HUES48 (cell line): ENCODE results near the gene PEDS1.
"Not testable (repeated sequence)": the region's sequence is repeated elsewhere in the genome, so short reads cannot be mapped to it uniquely, and the experiment has no call there.

Source experiments
- H3K27ac ChIP-seq: one replicate; pipeline ENCODE4 v1.7.0; 2013; ENCODE audit warnings: low read depth, low read length, inconsistent platforms
- H3K27me3 ChIP-seq: 2 replicates; pipeline ENCODE4 v1.6.1; 2013; ENCODE audit warnings: mild to moderate bottlenecking, low read length; ENCODE audit not compliant: control insufficient read depth, insufficient read depth
- H3K36me3 ChIP-seq: 2 replicates; pipeline ENCODE4 v1.6.1; 2013; ENCODE audit warnings: low read length; ENCODE audit not compliant: control insufficient read depth, insufficient read depth
- H3K4me1 ChIP-seq: 2 replicates; pipeline ENCODE4 v1.6.1; 2013; ENCODE audit warnings: mild to moderate bottlenecking, low read length; ENCODE audit not compliant: control insufficient read depth, insufficient read depth
- H3K4me3 ChIP-seq: 2 replicates; pipeline ENCODE4 v1.5.1; 2013; ENCODE audit warnings: mild to moderate bottlenecking, low read depth, low read length
- H3K9ac ChIP-seq: 2 replicates; pipeline ENCODE4 v1.6.1; 2013; ENCODE audit warnings: mild to moderate bottlenecking, low read depth, low read length, moderate library complexity
- H3K9me3 ChIP-seq: 2 replicates; pipeline ENCODE4 v1.6.1; 2013; ENCODE audit warnings: low read length; ENCODE audit not compliant: control insufficient read depth, insufficient read depth

Gene PEDS1

GRCh38 chr20:50153500-50154377 lies at the start of gene PEDS1:
Gene PEDS1 (minus strand): TSS chr20:50153723. CDS start chr20:50153637, 86 bp downstream.
- peak within 1 kb of the TSS; percentile 78 for H3K9ac ChIP-seq
- peaks cover 14% of the 10 kb centered on the region; the same call in 1 of the 2 replicates for H3K36me3 ChIP-seq
- peak within 1 kb of the TSS; percentile 79 for H3K27ac ChIP-seq
- H3K9me3 ChIP-seq: no peaks in the 10 kb centered on the region
- H3K4me1 ChIP-seq: peaks cover 24% of the 10 kb centered on the region
- 0 out of 2 replicates have a peak, but pooled peaks cover 3% of the 10 kb centered on the region for H3K27me3 ChIP-seq
- peak within 1 kb of the TSS; percentile 72 for H3K4me3 ChIP-seq

- Histone ChIP-seq H3K4me3 (no peak overlapping the region), H3K36me3 (no peaks in the 10 kb centered on the region), H3K4me1 (peaks cover 6% of the 10 kb centered on the region), H3K27ac (no peak overlapping the region), H3K9ac (no peak overlapping the region), H3K27me3 (no peaks in the 10 kb centered on the region), H3K9me3 (peaks cover 8% of the 10 kb centered on the region)
Measured at GRCh38 chr20:50202677-50203076, 49.2 kb upstream of the PEDS1 start.

- not testable (repeated sequence) for H3K27ac ChIP-seq, H3K9me3 ChIP-seq, H3K36me3 ChIP-seq, H3K4me3 ChIP-seq, H3K27me3 ChIP-seq, H3K9ac ChIP-seq, H3K4me1 ChIP-seq
Measured at GRCh38 chr20:50201710-50202109, 48.2 kb upstream of the PEDS1 start.

GRCh38 chr20:50200482-50201104 lies 47.1 kb upstream of the PEDS1 start:
- Histone ChIP-seq H3K9ac (no peak overlapping the region), H3K4me3 (no peak overlapping the region), H3K27ac (peak overlapping the region; percentile 59), H3K9me3 (peaks cover 8% of the 10 kb centered on the region), H3K4me1 (peaks cover 6% of the 10 kb centered on the region), H3K36me3 (no peaks in the 10 kb centered on the region), H3K27me3 (no peaks in the 10 kb centered on the region)

GRCh38 chr20:50199703-50200102 lies 46.2 kb upstream of the PEDS1 start:
- H3K9ac ChIP-seq: no peak overlapping the region
- peaks cover 8% of the 10 kb centered on the region for H3K9me3 ChIP-seq
- peak overlapping the region; percentile 59 for H3K27ac ChIP-seq
- H3K4me1 ChIP-seq: peaks cover 11% of the 10 kb centered on the region
- no peaks in the 10 kb centered on the region for H3K27me3 ChIP-seq
- no peak overlapping the region for H3K4me3 ChIP-seq
- no peaks in the 10 kb centered on the region for H3K36me3 ChIP-seq

GRCh38 chr20:50198716-50199115 lies 45.2 kb upstream of the PEDS1 start:
- Histone ChIP-seq H3K4me1 (peaks cover 21% of the 10 kb centered on the region), H3K27me3 (no peaks in the 10 kb centered on the region), H3K4me3 (no peak overlapping the region), H3K36me3 (no peaks in the 10 kb centered on the region), H3K9ac (no peak overlapping the region), H3K27ac (no peak overlapping the region), H3K9me3 (peaks cover 4% of the 10 kb centered on the region)

- Histone ChIP-seq H3K27ac (no peak overlapping the region), H3K9ac (no peak overlapping the region), H3K9me3 (peaks cover 4% of the 10 kb centered on the region), H3K36me3 (no peaks in the 10 kb centered on the region), H3K4me3 (no peak overlapping the region), H3K27me3 (no peaks in the 10 kb centered on the region), H3K4me1 (peaks cover 26% of the 10 kb centered on the region)
Measured at GRCh38 chr20:50198180-50198666, 44.7 kb upstream of the PEDS1 start.

GRCh38 chr20:50197463-50198179 lies 44.1 kb upstream of the PEDS1 start:
- H3K27ac ChIP-seq: no peak overlapping the region
- H3K27me3 ChIP-seq: no peaks in the 10 kb centered on the region
- H3K4me1 ChIP-seq: peaks cover 32% of the 10 kb centered on the region
- H3K9ac ChIP-seq: no peak overlapping the region
- H3K36me3 ChIP-seq: no peaks in the 10 kb centered on the region
- H3K9me3 ChIP-seq: peaks cover 4% of the 10 kb centered on the region
- H3K4me3 ChIP-seq: no peak overlapping the region

GRCh38 chr20:50196896-50197295 lies 43.4 kb upstream of the PEDS1 start:
- H3K9ac ChIP-seq: no peak overlapping the region
- H3K9me3 ChIP-seq: peaks cover 4% of the 10 kb centered on the region
- H3K27ac ChIP-seq: no peak overlapping the region

GRCh38 chr20:50196248-50196647 lies 42.7 kb upstream of the PEDS1 start:
- Histone ChIP-seq H3K9ac (no peak overlapping the region), H3K27me3 (no peaks in the 10 kb centered on the region), H3K4me3 (no peak overlapping the region), H3K9me3 (peaks cover 4% of the 10 kb centered on the region), H3K36me3 (no peaks in the 10 kb centered on the region), H3K4me1 (peaks cover 33% of the 10 kb centered on the region), H3K27ac (no peak overlapping the region)

More at GRCh38 chr20:50196896-50197295, 43.4 kb upstream of the PEDS1 start:
- H3K27me3 ChIP-seq: no peaks in the 10 kb centered on the region
- H3K4me3 ChIP-seq: no peak overlapping the region
- no peaks in the 10 kb centered on the region for H3K36me3 ChIP-seq
- H3K4me1 ChIP-seq: peaks cover 33% of the 10 kb centered on the region
